GM12878 (cell line): Measurements from ENCODE around the gene DNAI2. TPM values are rescaled to one million over a fixed set of nuclear protein-coding genes. Genes with fewer than 3 reads are reported as not detected.

Experiments used
- ATAC-seq: fragments of 200-7000 bp; cut with Tn5 transposase; 3 replicates; pipeline ENCODE4 v1.9.1; 2020; ENCODE audit warnings: mild to moderate bottlenecking, moderate library complexity
- BruUV-seq: library from RNA; stranded (reverse); fragments of 400-500 nt; replicated peaks from 2 replicates; lab custom pipeline; 2021; lab: Mats Ljungman, UMichigan
- CTCF ChIA-PET: fragments of 300-600 bp; sonication (Branson Sonifier 250); formaldehyde crosslinking; extraction: SDS; loops from one replicate; lab custom pipeline; 2021; ENCODE audit warnings: inconsistent platforms; lab: Yijun Ruan, JAX
- POLR2A ChIA-PET: fragments of 350-600 bp; formaldehyde crosslinking; extraction: SDS; loops from one replicate; lab custom pipeline; 2021; ENCODE audit warnings: inconsistent platforms; lab: Charles Lee
- RAD21 ChIA-PET: fragments of 300-600 bp; sonication (Branson Sonifier 250); formaldehyde crosslinking; loops from one replicate; lab custom pipeline; 2023; ENCODE audit warnings: antibody characterized with exemption; ENCODE audit not compliant: unreplicated experiment; lab: Charles Lee
- SMC1A ChIA-PET: fragments of 300-600 bp; sonication (Branson Sonifier 250); formaldehyde crosslinking; loops from one replicate; lab custom pipeline; 2023; ENCODE audit not compliant: unreplicated experiment, uncharacterized antibody; lab: Charles Lee
- DNase-seq: peaks from one replicate; pipeline ENCODE4 v3.0.0-alpha.2; 2011; ENCODE audit warnings: low read depth, low spot score
- FAIRE-seq: peaks from 3 replicates; lab custom pipeline; 2011; peaks lifted over from hg19 to GRCh38; lab: Jason Lieb, UNC
- H2AFZ ChIP-seq: 2 replicates; pipeline ENCODE4 v1.6.0; 2011; ENCODE audit warnings: low read depth, low read length, control low read depth; ENCODE audit not compliant: control insufficient read depth
- H3K27ac ChIP-seq: 2 replicates; pipeline ENCODE4 v1.5.1; 2011; ENCODE audit warnings: control low read depth; ENCODE audit not compliant: control insufficient read depth, insufficient read depth
- H3K27me3 ChIP-seq, 2 experiments: replicated peaks in 1 of 2; 2 replicates each; pipeline versions ENCODE4 v1.6.0 to v1.6.1; 2011; ENCODE audit warnings: low read length in 1 of 2; ENCODE audit not compliant: control insufficient read depth in 2 of 2, insufficient read depth in 2 of 2
- H3K36me3 ChIP-seq, 2 experiments: 2 replicates each; pipeline ENCODE4 v1.5.1; 2011; ENCODE audit warnings: low read length in 1 of 2; ENCODE audit not compliant: control insufficient read depth in 2 of 2, insufficient read depth in 2 of 2
- H3K4me1 ChIP-seq: 2 replicates; pipeline ENCODE4 v1.6.1; 2011; ENCODE audit warnings: mild to moderate bottlenecking, low read length, moderate library complexity, mixed read lengths; ENCODE audit not compliant: control insufficient read depth, insufficient read depth
- H3K4me2 ChIP-seq: 2 replicates; pipeline ENCODE4 v1.6.0; 2011; ENCODE audit warnings: control low read depth; ENCODE audit not compliant: control insufficient read depth, insufficient read depth
- H3K4me3 ChIP-seq: fragments of 200-600 bp; sonication (generic); 2 replicates; pipeline ENCODE4 v1.5.1; 2016
- H3K79me2 ChIP-seq: 2 replicates; pipeline ENCODE4 v1.6.0; 2011; ENCODE audit warnings: low read length; ENCODE audit not compliant: control insufficient read depth, insufficient read depth
- H3K9ac ChIP-seq: 2 replicates; pipeline ENCODE4 v1.8.0; 2011; ENCODE audit warnings: low read length, control low read depth, mixed read lengths; ENCODE audit not compliant: control insufficient read depth, insufficient read depth
- H3K9me3 ChIP-seq: replicated peaks from 3 replicates; pipeline ENCODE4 v1.5.1; 2011; ENCODE audit warnings: mild to moderate bottlenecking, low read length; ENCODE audit not compliant: control insufficient read depth, insufficient read depth
- H4K20me1 ChIP-seq: 2 replicates; pipeline ENCODE4 v1.6.0; 2011; ENCODE audit not compliant: control insufficient read depth, insufficient read depth
- EGR1 ChIP-seq, 2 experiments: IDR thresholded peaks; 1 replicate in 1 of 2; 2 replicates in 1 of 2; pipeline ENCODE4 v1.6.1; 2011 to 2012; ENCODE audit warnings: low read depth in 2 of 2, low read length in 2 of 2, borderline replicate concordance in 1 of 2, mild to moderate bottlenecking in 1 of 2, moderate library complexity in 1 of 2
- FOXM1 ChIP-seq: IDR thresholded peaks from 2 replicates; pipeline ENCODE4 v1.6.1; 2012; ENCODE audit warnings: low read depth, mild to moderate bottlenecking, inconsistent platforms, low read length, moderate library complexity
- IKZF1 ChIP-seq: fragments of 450-650 bp; conservative IDR thresholded peaks from 2 replicates; pipeline ENCODE4 v1.6.1; 2017; ENCODE audit warnings: antibody characterized with exemption, mild to moderate bottlenecking
- MEF2A ChIP-seq: IDR thresholded peaks from 2 replicates; pipeline ENCODE4 v1.6.1; 2011; ENCODE audit warnings: low read depth, mild to moderate bottlenecking, low read length, moderate library complexity; ENCODE audit not compliant: insufficient read depth
- MTA2 ChIP-seq: fragments of 450-650 bp; IDR thresholded peaks from 2 replicates; pipeline ENCODE4 v1.6.1; 2016; ENCODE audit warnings: low read depth, mild to moderate bottlenecking, moderate library complexity
- WGBS: methylation state at CpG from one replicate; pipeline ENCODE4 v1.1.6; 2016; ENCODE audit warnings: low lambda C conversion rate; ENCODE audit not compliant: insufficient replicate concordance, insufficient coverage; ENCODE audit errors: missing lambda C conversion rate; 5-methylcytosine and 5-hydroxymethylcytosine counted together
- in situ Hi-C: fragments of 300-500 bp; cut with MboI; formaldehyde crosslinking; loops from 9 replicates; pipeline ENCODE4 v1.14.3; 2018; ENCODE audit warnings: mixed read lengths
- intact Hi-C: fragments of 100-400 bp; cut with micrococcal nuclease; formaldehyde crosslinking; loops from one replicate; pipeline ENCODE4 v1.14.2; 2022; ENCODE audit not compliant: unreplicated experiment
- polyA plus RNA-seq, 11 experiments: library from polyadenylated mRNA; depleted of rRNA in 4 of 11; unstranded in 6 of 11; stranded (reverse) in 5 of 11; fragments of >200 nt; fragmentation: Nextera tagmentation in 4 of 11; fragmentation: Illumina TruSeq in 1 of 11; extraction: Ambion mirVana in 4 of 11; extraction: Trizol in 1 of 11; gene quantifications; 1 replicate in 1 of 11; 2 replicates in 10 of 11; pipeline versions ENCODE4 v1.2.1 to v1.2.3, GENCODE V29; 2011 to 2016; ENCODE audit warnings: inconsistent platforms in 2 of 11, missing spikeins in 2 of 11, low read depth in 1 of 11
- total RNA-seq, 4 experiments: library from RNA; depleted of rRNA in 3 of 4; stranded (reverse); fragments of >200 nt in 3 of 4; fragmentation: Illumina TruSeq in 1 of 4; extraction: Trizol in 1 of 4; gene quantifications; 2 replicates each; pipeline versions ENCODE4 v1.2.1 to v1.2.3, GENCODE V29; 2013 to 2021
- TF ChIP-seq, protein P1 (sequence below): IDR thresholded peaks from 2 replicates; pipeline ENCODE4 v1.6.1; 2011; ENCODE audit warnings: low read depth, low read length, improper control_type of control experiment, borderline replicate concordance
- TF ChIP-seq, protein P2 (sequence below): fragments of 450-650 bp; IDR thresholded peaks from 2 replicates; pipeline ENCODE4 v1.6.1; 2017; ENCODE audit warnings: mild to moderate bottlenecking, low read depth, inconsistent platforms; ENCODE audit not compliant: poor library complexity, severe bottlenecking

The DNAI2 gene
- total and polyA plus RNA-seq, 10 of the 15 experiments (the other 5 are each of a cell fraction or from before 2014, with no cell fraction given), result 0.04 to 1.8 (median 0.13) TPM

DNA sequence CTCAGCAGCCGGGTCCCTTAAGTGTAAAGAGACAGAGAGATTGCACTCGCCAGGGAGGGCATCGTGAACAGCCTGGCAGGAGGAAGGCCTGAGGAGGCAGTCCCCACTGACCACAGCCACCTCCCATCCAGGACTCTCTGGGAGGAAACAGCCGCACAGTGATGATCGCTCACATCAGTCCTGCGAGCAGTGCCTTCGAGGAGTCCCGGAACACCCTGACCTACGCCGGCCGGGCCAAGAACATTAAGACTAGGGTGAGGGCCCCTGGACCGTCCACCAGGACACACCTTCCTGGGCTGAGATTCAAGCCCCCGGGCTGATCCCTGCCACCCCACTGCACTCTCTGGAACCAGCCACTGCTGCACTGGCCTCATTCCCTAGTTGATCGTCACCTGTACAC lies 73.6 kb downstream of the DNAI2 start (continued):
- TF ChIP-seq IKZF1, result no peak

DNA sequence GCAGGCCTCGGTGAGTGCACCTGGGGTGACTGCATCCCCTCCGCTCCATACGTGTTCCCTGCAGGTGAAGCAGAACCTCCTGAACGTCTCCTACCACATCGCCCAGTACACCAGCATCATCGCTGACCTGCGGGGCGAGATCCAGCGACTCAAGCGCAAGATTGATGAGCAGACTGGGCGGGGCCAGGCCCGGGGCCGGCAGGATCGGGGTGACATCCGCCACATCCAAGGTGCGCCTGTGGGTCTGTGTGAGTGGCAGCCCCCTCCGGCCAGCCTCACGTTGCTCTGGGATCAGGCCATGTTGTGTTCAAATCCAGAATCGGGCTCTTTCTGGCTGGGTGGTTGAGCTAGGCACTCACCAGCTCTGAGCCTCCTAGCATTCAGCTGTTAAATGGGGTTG lies 75.1 kb downstream of the DNAI2 start:
- intact Hi-C loops, result no loop called here
- TF ChIP-seq MTA2 (no peak), FOXM1 (no peak), MEF2A (no peak), EGR1 (IDR thresholded peaks at IDR 0.05; ENCODE audit: borderline replicate concordance in 1 of 2, low read depth in 2 of 2, low read length in 2 of 2) (no peak)
- TF ChIP-seq, protein P1, sequence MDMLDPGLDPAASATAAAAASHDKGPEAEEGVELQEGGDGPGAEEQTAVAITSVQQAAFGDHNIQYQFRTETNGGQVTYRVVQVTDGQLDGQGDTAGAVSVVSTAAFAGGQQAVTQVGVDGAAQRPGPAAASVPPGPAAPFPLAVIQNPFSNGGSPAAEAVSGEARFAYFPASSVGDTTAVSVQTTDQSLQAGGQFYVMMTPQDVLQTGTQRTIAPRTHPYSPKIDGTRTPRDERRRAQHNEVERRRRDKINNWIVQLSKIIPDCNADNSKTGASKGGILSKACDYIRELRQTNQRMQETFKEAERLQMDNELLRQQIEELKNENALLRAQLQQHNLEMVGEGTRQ, result no peak
- TF ChIP-seq, protein P2, sequence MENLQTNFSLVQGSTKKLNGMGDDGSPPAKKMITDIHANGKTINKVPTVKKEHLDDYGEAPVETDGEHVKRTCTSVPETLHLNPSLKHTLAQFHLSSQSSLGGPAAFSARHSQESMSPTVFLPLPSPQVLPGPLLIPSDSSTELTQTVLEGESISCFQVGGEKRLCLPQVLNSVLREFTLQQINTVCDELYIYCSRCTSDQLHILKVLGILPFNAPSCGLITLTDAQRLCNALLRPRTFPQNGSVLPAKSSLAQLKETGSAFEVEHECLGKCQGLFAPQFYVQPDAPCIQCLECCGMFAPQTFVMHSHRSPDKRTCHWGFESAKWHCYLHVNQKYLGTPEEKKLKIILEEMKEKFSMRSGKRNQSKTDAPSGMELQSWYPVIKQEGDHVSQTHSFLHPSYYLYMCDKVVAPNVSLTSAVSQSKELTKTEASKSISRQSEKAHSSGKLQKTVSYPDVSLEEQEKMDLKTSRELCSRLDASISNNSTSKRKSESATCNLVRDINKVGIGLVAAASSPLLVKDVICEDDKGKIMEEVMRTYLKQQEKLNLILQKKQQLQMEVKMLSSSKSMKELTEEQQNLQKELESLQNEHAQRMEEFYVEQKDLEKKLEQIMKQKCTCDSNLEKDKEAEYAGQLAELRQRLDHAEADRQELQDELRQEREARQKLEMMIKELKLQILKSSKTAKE, result no peak
- no peak overlapping the region for H2AFZ ChIP-seq
- ChIA-PET CTCF (no interaction called here), RAD21 (no interaction called here), SMC1A (no interaction called here), POLR2A (no interaction called here)
- in situ Hi-C loops, result no loop called here
- no peak overlapping the region for H3K4me2 ChIP-seq
- H3K4me1 ChIP-seq, result no peaks in the 10 kb centered on the region
- 52% methylated on average over 18 of the region's 19 CpGs for WGBS
- no peak for ATAC-seq
- H3K4me3 ChIP-seq, result no peak overlapping the region
- H3K79me2 ChIP-seq, result no peaks in the 10 kb centered on the region
- no peak overlapping the region for H3K27ac ChIP-seq
- no peak for FAIRE-seq
- DNase-seq, result no peak
- H4K20me1 ChIP-seq, result no peaks in the 10 kb centered on the region
- H3K9ac ChIP-seq, result no peak overlapping the region
- H3K36me3 ChIP-seq, result no peaks in the 10 kb centered on the region
- no peaks in the 10 kb centered on the region for H3K9me3 ChIP-seq
- H3K27me3 ChIP-seq, result peaks cover 3% of the 10 kb centered on the region in 2 experiments; a peak in 3 of 4 replicates
- BruUV-seq, result no TSS peak
